Islet precursor cell (in vitro differentiated cells): Measurements from ENCODE around the gene FAM227A.
"Not testable (repeated sequence)": the region's sequence is repeated elsewhere in the genome, so short reads cannot be mapped to it uniquely, and the experiment has no call there.

Source experiments
- DNase-seq: peaks from one replicate; pipeline ENCODE4 v3.0.0-alpha.2; 2018

The FAM227A gene

DNA sequence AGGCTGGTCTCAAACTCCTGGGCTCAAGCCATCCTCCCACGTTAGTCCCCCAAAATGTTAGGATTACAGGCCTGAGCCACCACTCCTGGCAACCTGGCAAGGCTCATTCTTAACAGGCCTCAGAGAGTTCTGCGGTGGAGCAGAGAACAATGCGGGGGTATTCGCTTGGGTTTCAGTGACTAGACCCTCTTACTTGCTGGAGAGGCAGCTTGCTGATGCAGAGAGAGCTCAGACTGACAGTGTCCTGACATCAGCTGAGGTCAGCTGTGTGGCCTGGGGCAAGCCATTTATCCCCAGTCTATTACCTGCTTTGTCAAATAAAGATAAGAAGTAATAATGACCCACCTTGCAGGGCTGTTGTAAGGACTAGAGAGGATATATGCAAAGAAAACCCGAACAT lies 46.0 kb downstream of the FAM227A start:
- peak; percentile 61 for DNase-seq

- DNase-seq, result no peak
These were observed 47.0 kb downstream of the FAM227A start for GRCh38 chr22:38608992-38609750.

- DNase-seq, result no peak
These were observed 48.5 kb downstream of the FAM227A start for GRCh38 chr22:38607680-38608079.

GRCh38 chr22:38602166-38602565 lies 54.0 kb downstream of the FAM227A start:
- no peak for DNase-seq

DNA sequence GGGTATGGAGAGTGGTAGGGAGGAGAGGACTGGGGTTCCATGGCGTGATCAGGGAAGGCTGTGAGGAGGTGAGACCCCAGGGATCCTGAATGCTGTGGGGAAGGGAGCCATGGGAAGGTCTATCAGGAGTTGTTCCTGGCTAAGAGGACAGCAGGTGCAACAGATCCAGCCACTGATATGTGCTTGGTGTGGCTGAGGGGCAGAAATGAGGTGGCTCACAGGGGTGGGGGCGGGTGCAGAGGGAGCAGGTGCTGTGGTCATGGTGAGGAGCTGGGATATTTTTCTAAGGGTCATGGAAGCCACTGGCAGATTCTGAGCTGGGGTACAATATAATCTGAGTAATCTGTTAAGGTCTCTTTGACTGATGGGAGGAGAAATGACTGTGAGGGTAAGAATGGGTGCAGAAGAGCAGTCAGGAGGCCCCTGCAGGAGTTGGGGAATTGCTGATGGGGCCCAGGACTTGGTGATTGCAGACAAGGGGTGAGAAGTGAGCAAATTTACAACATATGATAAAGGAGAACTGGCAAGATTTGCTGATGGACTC lies 54.9 kb downstream of the FAM227A start:
- no peak for DNase-seq

- DNase-seq, result no peak
These were observed 56.7 kb downstream of the FAM227A start for GRCh38 chr22:38599466-38599865.

GRCh38 chr22:38582923-38583322 lies 73.3 kb downstream of the FAM227A start:
- not testable (repeated sequence) for DNase-seq

- no peak for DNase-seq
These were observed 77.7 kb downstream of the FAM227A start for GRCh38 chr22:38578505-38578904.

GRCh38 chr22:38572065-38572464 lies 84.1 kb downstream of the FAM227A start:
- DNase-seq, result no peak

- DNase-seq, result peak; percentile 59
These were observed 85.3 kb downstream of the FAM227A start for GRCh38 chr22:38570779-38571364.

GRCh38 chr22:38569972-38570778 lies 86.0 kb downstream of the FAM227A start, which contains the start of gene DMC1:
Gene DMC1 (minus strand): TSS chr22:38570183. CDS start chr22:38568256, 1,927 bp downstream.
- peak; percentile 98 for DNase-seq

DNA sequence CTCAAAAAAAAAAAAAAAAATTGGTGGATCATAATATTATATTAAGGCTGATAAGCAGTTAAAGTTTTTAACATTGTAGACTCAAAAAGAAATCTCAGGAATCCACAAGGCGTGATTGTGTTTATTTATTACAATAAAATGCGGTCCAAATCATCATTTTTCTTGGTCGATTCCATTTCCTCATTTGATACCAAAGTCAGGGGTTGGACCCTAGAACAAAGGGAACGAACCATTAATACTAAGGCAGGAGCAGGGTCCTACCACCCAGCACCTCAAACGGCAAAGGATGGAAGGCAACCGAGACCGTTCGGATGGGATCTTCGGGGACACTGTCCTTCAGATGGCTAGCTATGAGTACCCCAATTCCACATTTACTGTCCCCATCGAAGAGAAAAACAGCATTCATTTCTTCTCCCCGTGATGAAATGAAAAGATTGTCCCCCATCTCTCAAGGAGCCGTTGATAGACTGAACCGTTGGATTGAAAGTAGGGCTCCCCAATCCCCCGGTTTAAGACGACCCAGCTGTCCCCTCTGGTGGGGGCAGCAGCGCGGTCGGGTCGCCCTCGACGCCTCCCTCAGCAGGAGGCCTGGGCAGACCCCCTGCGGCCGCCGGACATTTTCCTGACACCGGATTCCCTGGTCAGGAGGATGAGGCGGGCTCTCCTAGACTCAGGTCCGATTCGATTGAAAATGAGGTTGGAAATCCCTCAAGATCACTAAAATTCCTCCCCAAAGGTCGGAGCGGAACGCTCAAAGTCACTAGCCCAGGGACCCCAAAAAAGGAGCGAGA lies 86.8 kb downstream of the FAM227A start:
- DNase-seq, result no peak

DNA sequence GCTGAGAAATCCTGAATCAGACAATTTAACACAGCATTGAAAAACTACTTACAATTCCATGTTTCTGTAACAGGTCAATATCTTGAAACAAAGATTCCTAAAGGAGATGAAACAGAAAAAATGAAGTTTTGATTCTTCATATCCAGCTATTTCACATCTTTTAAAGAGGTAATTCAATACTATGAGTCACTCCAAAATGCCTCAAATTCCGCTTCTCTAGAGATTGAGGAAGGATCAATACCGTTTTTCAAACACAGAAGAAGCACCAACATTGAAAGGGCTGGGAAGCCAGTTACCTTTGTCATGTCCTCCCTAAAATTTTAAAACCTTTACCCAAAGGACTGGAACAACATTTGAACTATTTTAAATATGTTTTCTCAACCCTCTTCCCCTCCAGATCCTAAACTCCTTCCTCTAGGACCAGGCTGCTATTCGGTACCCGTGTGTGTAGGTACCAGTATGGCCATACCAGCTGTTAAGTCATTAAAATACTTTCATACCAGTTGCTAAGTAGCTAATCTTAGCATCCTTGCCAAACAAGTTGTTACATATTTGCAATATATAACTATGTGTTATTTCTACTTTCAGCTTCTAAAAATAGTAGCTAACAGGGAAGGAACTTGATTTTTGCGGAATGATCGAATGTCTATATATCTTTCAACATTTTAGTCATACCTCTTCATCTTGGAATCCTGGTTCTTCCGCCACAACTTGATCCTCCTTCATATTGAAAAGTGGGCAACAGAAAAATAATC lies 88.5 kb downstream of the FAM227A start:
- no peak for DNase-seq

- no peak for DNase-seq
These were observed 89.3 kb downstream of the FAM227A start for GRCh38 chr22:38566726-38567504.

GRCh38 chr22:38565441-38565840 lies 90.8 kb downstream of the FAM227A start:
- no peak for DNase-seq

- DNase-seq, result no peak
These were observed 91.5 kb downstream of the FAM227A start for GRCh38 chr22:38564669-38565068.

DNA sequence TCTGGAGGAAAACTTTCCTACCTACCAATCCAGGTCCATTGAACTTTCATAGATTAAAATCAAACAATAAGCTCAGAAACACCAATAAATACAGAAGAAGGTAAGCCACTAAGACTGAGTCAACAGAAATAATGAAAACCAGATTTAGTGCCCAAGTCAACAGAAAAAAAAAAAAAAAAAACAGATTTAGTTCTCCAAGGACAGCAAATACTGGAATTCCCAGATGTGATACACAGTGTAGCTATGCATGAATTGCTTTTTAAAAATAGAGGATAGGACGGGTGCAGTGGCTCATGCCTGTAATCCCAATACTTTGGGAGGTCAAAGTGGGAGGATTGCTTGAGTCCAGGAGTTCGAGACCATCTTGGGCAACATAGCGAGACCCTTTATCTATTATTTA lies 101.9 kb downstream of the FAM227A start:
- DNase-seq, result no peak

DNA sequence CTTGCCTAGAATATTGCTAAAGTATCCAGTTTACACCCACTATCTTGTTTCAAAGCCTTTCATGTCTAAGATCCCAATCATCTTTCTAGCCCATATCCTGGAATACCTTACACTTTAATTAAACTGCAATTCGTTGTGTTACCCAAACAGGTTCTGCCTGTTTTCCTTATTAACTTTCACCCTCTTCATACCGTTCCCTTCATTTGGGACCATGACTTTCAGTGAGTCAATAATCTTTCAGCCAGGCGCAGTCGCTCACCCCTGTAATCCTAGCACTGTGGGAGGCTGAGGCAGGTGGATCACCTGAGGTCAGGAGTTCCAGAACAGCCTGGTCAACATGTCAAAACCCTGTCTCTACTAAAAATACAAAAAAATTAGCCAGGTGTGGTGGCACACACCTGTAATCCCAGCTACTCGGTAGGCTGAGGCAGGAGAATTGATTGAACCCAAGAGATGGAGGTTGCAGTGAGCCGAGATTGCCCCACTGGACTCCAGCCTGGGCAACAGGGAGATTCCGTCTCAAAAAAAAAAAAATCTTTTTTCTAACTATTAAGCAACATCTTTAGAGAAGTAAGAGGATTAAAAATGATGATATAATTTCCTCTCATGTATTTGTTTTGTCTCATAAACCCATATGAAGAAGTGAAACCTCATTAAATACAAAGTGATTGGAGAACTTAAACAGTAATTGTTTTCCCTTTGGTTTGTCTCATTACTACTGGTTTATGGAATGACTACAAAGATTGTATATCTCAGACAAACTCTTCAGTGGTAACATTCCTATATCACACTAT lies 106.9 kb downstream of the FAM227A start:
- peak; percentile 32 for DNase-seq

- DNase-seq, result peak; percentile 7
These were observed 115.5 kb downstream of the FAM227A start for GRCh38 chr22:38540701-38541100.
